GM21825 (cell line): ENCODE measurements around the gene LSM3.

Experiments used
- ATAC-seq: cut with Tn5 transposase; IDR thresholded peaks from one replicate; pipeline ENCODE4 v1.9.1; 2021; ENCODE audit warnings: mild to moderate bottlenecking, moderate library complexity; ENCODE audit not compliant: unreplicated experiment

Gene LSM3

DNA sequence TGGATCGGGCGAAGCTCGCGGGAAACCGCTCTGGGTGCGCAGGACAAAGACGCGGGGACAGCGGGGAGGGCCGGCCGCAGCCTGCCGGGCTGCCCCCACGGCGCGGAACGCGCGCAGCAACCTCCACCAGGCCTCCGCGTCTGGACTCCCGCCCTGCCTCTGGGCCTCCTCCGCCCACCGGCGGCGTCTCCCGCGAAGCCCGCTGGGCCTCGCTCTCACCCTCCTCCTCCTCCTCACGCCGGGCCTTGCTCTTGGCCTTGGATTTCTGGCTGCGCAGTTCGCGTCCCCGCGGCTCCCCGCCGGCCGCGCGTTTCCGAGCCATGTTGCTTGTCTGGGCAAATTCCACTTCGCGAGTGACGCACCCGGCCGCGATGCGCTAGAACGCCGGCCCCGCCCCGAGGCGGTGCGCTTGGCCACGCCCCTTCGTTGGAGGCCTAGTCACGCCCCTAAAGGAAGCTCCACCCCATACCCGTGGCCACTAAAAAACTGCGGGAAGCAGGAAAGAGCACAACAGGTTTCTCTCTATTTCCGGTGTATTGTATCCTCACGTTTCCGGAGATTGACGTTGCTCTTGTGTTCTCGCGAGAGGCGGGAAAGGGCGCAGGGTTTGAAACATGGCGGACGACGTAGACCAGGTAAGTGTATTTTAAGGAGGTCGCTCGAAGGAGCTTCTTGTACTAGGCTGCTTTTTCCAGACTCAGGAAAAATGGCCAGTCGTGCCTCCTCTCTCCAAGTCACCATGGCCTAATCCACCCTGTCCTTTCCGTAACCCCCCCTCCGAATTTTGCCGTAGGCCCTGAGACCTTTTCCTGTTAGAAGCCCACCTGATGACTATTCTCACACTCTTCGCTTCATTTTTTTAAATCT is at the start of gene LSM3, which contains the start of gene XPC:
LSM3 (plus strand) TSS at position 571 of the 867 bp plus-strand sequence; CDS start at position 615, 44 bp downstream.
XPC (minus strand) TSS at position 355 of the 867 bp plus-strand sequence; CDS start at position 322, 33 bp downstream.
- peak; percentile 92 for ATAC-seq

DNA sequence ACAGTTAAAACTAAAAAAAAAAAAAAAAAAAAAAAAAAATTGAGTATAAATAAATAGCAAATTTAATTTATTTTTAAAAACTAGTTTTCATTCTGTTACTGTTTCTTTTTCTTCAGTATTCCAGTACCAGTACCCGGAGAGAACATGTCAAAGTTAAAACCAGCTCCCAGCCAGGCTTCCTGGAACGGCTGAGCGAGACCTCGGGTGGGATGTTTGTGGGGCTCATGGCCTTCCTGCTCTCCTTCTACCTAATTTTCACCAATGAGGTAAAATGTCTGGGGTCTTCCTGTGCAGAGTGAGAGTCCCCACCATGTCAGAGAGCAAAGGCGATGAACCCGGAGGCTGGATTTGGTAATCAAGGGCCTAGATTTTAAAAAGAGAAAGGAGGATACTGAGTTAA is 49.3 kb upstream of the LSM3 start:
- ATAC-seq: no peak

DNA sequence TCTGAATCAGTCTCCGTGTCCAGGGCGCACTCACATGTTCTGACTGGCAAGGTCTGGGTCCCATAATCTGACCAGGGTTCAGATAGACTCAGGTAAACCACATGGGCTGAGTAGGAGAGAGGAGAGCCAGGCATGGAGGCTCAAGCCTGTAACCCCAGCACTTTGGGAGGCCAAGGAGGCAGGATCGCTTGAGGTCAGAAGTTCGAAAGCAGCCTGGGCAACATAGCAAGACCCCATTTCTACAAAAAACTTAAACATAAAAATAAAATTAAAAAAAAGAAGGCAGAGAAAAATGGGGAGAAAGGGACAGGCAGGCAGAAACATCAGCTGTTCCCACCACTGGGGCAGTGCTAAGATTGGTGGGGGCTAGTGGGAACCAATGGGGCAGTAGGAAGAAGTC is 48.4 kb upstream of the LSM3 start:
- no peak for ATAC-seq

DNA sequence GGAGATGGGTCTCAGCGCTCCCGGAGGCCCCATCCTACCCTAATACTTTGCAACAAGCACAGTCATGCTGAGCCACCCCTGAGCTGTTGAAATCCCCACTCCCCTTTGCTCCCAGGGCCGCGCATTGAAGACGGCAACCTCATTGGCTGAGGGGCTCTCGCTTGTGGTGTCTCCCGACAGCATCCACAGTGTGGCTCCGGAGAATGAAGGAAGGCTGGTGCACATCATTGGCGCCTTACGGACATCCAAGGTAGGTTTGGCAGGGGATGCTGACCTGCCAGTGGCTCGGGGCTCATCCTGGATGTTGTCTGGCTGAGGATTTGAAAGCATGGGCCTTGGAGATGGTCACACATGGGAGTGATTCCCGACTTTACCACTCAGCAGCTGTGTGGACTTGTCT is 47.9 kb upstream of the LSM3 start:
- no peak for ATAC-seq

DNA sequence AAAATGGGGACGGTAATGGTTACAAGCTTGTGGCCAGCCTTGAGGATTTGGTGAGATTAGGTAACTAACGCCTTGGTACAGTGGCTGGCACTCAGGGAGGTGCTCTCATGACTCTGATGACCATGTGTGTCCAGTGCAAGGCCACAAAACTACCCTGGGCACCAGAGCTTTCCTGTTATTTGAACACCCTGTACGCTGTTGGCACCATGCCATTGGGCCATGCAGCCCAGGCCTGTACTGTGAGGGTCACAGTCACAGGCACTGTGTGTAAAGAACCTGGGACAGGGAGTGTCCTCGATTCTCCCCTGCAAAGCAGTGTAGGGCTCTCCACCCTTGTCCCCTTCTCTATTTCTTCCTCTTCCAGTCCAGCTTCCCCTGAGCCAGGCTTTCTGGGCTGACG is 47.5 kb upstream of the LSM3 start:
- ATAC-seq: no peak

DNA sequence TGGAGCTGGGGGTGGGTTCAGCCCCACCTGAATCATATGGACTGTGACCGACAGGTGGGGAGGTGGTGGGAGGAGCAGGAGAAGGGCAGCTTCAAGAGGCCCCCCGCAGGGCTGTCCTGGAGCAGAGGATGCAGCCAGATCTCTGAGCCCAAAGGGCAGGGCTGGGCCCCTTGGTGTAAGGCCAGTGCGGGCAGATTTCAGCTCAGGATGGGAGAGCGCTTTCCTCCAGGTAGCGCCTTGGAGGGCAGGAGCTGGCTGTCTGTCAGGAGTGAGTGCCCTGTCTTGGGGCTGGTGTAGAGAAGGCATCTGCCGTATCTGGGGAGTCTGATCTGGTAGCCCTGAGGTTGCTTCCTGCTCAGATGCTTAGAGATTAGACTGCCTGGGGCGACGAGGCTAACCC is 46.5 kb upstream of the LSM3 start:
- no peak for ATAC-seq

DNA sequence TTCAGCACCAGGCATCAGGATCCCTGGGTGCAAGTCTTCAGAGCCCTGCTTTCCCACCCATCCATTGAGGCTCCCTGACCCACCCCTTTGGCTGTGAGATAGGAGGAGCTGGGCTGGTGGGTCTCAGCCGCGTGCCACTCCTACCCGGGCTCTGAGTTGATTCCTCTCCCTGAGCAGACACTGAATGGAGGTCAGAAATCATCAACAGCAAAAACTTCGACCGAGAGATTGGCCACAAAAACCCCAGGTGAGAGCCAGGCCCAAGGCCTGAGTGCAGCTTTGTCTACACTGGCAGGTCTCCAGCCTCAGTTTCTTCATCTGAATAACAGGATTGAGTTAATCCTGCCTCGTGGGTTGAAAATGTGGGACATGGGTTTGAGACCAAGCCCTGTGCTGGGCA is 45.9 kb upstream of the LSM3 start:
- ATAC-seq: no peak

DNA sequence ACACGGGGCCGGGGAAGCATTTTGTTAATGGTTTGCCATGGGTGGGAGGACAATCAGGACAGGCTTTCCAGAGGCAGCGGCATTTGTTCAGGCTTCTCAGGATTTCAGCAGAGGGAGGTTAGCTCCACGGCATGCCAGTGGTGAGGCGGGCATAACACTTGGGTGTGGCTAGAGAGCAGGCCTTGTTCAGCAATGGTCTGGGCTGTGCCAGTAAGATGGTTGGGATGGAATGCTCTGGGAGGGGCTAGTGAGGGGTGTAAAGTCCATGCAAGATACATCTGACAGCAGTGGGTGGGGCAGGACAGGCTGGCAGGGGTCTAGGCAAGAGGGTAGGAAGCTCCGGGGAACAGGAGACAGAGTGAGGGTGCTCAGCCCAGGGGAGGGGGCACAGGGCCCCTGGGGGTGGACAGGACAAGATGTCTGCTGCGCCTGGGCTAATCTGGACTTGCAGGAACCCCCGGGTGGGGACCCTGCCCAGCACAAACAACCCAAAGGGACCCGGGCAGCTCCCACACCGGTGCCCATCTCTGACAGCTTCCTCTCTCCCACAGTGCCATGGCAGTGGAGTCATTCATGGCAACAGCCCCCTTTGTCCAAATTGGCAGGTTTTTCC is 45.3 kb upstream of the LSM3 start:
- no peak for ATAC-seq

DNA sequence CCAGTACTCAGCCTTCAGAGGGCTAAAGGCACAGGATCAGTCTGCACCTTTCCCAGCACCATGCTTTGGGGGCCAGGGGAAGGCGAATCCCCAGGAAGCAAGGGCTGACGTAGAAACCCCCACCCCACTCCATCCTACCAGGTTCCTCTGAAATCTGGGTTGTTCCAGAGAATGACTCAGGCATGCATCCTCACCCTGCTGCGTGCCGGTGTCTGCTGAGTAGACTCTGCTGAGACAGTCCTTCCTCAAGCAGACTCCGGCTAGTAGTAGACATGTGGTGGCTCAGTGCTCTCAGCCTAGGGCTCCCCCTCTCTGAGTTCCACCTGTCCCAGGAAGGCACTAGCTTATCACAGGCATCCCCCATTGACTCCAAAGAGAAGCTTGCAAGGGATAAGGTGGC is 44.7 kb upstream of the LSM3 start:
- ATAC-seq: no peak

DNA sequence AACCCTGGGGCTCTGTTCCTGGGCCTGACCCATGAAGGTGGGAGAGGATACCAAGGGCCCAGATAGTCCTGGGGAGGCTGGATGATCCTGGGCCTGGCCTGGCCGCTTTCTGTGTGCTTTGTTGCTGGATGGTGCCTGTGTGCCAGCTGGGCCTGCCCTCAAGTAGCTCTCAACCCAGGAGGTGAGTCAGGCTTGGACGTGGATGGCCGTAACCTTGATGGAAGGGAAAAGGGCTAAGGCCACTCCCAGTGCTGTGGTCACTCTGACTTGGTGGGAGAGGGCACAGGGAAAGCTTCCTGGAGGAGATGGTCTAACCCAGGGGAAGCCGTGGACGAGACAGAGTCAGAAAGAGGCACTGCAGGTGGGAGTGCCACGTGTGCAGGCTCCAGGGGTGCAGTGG is 44.3 kb upstream of the LSM3 start:
- no peak for ATAC-seq

DNA sequence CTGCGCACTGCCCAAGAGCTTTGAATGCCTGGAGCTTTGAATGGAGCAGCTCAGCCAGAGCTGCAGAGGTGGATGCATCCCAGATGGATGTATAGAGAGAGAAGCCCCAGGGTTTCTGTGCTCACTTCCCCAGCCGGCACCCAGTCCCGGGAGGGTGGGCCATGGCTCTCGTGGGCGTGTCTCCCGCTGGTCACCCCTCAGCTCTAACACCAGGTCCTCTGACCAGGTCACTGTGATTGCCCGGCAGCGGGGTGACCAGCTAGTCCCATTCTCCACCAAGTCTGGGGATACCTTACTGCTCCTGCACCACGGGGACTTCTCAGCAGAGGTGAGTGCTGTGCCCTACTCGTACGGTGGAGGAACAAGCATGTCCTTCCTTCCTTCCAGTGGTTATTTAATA is 43.0 kb upstream of the LSM3 start:
- no peak for ATAC-seq

DNA sequence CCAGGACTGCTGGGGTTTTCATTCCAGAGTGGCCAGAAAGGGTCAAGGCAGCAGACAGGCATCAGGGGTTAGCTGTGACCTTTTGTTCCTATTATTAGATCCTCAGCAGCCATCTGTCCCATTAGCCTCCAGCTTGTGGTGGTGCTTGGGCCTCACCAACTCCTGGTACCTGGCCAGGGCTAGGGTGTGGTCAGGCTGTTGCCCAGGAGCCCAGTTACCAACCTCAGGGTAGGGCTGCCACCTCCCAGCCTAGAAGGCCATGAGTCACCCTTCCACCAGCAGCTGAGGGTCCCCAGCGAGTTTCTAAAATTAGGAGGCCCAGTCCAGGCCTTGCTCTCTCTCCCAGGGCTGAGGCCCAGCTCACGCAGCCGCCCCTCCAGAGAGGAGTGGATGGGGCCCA is 41.6 kb upstream of the LSM3 start:
- no peak for ATAC-seq

DNA sequence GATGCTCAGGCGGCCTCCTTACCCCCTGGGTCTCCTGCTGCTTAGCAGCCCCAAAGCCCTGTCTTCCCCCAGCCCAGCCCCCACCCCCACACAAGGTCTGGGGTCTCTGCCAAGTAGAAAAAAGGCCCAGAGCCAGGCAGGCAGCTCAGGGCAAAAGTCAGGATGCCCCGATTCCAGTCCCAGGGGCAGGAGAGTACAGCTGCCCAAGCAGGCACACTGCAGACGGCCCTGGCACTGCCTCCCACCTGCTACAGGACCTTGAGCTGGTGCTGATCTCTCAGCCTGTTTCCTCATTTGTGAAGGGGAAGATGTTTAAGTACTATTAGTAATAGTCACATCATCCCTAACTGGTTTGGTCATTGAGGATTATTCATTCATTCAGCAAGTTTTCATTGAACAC is 41.2 kb upstream of the LSM3 start:
- no peak for ATAC-seq

DNA sequence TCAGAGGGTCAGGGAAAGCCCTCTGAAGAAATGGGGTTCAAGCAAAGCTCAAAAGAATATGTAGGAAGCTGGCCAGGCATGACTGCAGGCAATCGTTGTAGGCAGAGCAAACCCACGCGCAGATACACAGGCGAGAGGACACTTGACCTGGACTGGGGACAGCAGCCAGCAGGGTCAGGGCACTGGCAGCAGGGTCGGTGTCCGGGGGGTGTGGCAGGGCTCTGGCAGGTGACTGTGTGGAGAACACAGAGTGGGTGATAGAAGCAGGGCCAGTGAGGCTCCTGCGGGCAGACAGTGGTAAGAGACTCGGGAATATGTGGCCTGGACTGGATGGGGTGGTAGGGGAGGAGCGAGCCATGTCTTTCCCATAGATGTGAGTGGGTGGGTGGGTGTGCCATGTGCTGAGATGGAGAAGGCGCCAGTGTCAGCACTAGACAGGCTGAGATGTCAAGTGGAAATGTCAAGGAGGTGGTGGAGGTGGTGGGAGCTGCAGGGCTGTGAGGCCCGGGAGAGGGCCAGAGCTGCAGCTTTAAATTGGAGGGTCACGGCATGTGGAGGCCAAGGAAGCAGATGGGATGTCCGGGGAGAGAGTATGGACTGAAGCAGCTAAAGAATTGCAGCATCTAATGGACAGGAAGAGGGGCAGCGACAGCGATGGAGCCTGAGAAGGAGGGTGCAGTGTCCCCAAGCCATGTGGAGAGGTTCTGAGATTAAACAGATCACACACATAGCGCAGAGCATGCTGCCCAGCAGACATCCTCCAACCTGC is 40.3 kb upstream of the LSM3 start:
- ATAC-seq: no peak

DNA sequence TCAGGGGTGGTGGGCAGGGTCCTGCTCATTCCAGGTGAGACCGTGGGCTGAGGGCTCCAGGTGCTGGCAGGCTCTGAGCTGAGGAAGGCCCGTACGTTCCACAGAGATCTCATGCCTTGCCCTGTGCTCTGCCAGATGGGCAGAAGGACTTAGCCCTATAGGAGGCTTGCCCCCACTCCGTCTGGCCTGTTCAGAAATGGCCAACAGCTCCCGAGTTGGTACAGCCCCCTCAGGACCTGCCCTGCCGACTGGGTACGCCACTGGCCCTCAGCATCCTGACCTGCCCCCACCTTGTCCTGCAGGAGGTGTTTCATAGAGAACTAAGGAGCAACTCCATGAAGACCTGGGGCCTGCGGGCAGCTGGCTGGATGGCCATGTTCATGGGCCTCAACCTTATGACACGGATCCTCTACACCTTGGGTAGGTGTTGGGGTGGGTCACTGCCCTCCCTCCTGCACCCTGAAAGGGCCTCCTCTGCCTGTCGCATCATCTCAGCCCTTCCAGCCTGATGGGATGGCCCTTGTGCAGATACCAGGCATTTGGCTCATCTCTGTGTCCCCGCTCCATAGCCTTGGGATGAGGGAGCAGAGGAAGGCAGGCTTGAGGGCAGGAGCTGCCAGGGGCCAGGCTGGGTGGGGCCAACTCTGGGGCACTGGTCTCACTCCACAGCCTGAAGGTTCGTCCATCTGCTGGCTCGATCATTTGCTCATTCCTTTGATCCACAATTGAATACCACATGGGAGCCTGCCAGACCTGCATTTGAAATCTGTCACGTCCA is 39.5 kb upstream of the LSM3 start:
- ATAC-seq: no peak

DNA sequence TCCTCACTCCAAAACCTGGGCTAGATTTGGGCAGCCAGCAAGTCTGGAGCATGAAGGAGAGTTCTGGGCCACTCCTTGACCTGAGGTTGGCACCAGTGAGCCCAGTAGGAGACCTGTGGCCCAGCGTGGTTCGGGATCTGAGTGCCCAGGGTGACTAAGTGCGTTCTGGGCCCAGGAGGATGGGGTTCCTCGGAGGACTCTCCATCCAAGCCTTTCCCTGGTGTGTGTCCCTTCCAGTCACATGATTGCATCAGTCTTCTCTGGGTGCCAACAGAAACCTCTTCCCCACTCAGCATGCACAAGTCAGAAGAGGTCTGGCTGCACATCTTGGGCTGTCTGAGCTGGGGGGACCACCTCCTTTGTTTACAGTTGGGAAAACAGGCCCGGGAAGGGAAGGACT is 38.8 kb upstream of the LSM3 start:
- ATAC-seq: no peak

DNA sequence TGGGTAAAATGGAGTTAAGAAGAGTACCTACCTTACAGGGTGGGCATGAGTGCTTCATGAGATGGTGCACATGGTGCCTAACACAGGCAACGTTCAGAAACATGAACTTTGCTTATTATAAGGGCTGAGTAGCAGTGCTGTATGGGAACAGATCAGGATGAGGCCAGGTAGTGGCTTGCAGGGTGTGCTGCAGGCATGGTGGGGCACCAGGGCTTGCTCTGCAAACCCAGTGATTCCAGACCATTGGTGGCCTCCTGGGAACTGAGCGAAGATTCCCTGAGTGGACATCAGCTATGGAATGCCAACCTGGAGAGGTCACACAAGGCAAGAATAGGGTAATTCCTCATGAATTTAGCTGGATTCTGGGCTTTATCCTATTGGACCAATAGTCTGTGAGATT is 37.9 kb upstream of the LSM3 start:
- no peak for ATAC-seq

DNA sequence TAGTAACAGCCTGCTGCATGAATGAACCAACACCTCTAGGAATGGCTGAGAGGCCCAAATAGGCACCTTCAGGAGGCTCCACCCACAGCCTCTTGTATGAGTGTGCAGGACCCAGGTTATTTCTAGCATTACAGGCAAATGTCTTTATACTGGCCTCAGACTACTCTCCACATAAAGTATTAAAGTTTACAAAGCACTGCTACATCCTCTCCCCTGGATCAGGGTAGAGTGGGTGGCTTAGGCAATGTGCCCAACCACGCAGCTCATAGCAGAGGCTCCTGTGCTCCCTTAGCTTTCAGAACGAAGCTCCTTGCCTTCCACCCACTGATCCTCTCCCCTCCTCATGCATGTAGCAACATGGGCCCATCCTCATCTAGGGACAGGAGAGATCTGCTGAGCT is 37.5 kb upstream of the LSM3 start:
- ATAC-seq: no peak

DNA sequence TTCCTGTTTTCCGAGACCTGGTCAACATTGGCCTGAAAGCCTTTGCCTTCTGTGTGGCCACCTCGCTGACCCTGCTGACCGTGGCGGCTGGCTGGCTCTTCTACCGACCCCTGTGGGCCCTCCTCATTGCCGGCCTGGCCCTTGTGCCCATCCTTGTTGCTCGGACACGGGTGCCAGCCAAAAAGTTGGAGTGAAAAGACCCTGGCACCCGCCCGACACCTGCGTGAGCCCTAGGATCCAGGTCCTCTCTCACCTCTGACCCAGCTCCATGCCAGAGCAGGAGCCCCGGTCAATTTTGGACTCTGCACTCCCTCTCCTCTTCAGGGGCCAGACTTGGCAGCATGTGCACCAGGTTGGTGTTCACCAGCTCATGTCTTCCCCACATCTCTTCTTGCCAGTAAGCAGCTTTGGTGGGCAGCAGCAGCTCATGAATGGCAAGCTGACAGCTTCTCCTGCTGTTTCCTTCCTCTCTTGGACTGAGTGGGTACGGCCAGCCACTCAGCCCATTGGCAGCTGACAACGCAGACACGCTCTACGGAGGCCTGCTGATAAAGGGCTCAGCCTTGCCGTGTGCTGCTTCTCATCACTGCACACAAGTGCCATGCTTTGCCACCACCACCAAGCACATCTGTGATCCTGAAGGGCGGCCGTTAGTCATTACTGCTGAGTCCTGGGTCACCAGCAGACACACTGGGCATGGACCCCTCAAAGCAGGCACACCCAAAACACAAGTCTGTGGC is 36.8 kb upstream of the LSM3 start:
- no peak for ATAC-seq

DNA sequence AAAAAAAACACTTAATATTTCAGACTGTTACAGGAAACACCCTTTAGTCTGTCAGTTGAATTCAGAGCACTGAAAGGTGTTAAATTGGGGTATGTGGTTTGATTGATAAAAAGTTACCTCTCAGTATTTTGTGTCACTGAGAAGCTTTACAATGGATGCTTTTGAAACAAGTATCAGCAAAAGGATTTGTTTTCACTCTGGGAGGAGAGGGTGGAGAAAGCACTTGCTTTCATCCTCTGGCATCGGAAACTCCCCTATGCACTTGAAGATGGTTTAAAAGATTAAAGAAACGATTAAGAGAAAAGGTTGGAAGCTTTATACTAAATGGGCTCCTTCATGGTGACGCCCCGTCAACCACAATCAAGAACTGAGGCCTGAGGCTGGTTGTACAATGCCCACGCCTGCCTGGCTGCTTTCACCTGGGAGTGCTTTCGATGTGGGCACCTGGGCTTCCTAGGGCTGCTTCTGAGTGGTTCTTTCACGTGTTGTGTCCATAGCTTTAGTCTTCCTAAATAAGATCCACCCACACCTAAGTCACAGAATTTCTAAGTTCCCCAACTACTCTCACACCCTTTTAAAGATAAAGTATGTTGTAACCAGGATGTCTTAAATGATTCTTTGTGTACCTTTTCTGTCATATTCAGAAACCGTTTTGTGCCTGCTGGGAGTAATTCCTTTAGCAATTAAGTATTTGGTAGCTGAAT is 35.9 kb upstream of the LSM3 start:
- no peak for ATAC-seq
